Stimulated activated CD8-positive, alpha-beta memory T cell treated with anti-CD3 and anti-CD28 coated beads, Interleukin-4, amount 100 ng/mL, for 24 hours (primary cell): ENCODE measurements around the gene PHC1.

Source experiments
- DNase-seq: peaks from one replicate; pipeline ENCODE4 v3.0.0-alpha.2; 2020; ENCODE audit warnings: low read depth

Gene PHC1

GRCh38 chr12:8950221-8950527 lies 35.9 kb downstream of the PHC1 start:
- DNase-seq, result no peak

- no peak for DNase-seq
Measured at GRCh38 chr12:8950702-8951478, 36.6 kb downstream of the PHC1 start.

- DNase-seq, result peak; percentile 7
Measured at GRCh38 chr12:8951744-8952143, 37.4 kb downstream of the PHC1 start.

GRCh38 chr12:8953773-8954402 lies 39.6 kb downstream of the PHC1 start:
- DNase-seq, result peak; percentile 39

- no peak for DNase-seq
Measured at GRCh38 chr12:8956073-8956472, 41.8 kb downstream of the PHC1 start.

GRCh38 chr12:8956772-8957171 lies 42.5 kb downstream of the PHC1 start:
- DNase-seq, result no peak

- no peak for DNase-seq
Measured at GRCh38 chr12:8957561-8957960, 43.3 kb downstream of the PHC1 start.

- DNase-seq, result no peak
Measured at GRCh38 chr12:8958066-8958465, 43.8 kb downstream of the PHC1 start.

GRCh38 chr12:8960176-8960575 lies 45.9 kb downstream of the PHC1 start:
- DNase-seq, result no peak

- no peak for DNase-seq
Measured at GRCh38 chr12:8968761-8969160, 54.5 kb downstream of the PHC1 start.

- DNase-seq, result no peak
Measured at GRCh38 chr12:8969861-8970411, 55.6 kb downstream of the PHC1 start.

GRCh38 chr12:8970432-8970831 lies 56.1 kb downstream of the PHC1 start:
- DNase-seq, result no peak

GRCh38 chr12:8980137-8980536 lies 65.8 kb downstream of the PHC1 start:
- no peak for DNase-seq

- DNase-seq, result no peak
Measured at GRCh38 chr12:8985213-8985754, 71.0 kb downstream of the PHC1 start.

GRCh38 chr12:8987163-8987562 lies 72.9 kb downstream of the PHC1 start:
- no peak for DNase-seq

GRCh38 chr12:8987685-8988084 lies 73.4 kb downstream of the PHC1 start:
- no peak for DNase-seq

GRCh38 chr12:8989413-8989812 lies 75.1 kb downstream of the PHC1 start, which contains the start of gene KLRG1:
KLRG1 (plus strand) TSS chr12:8989546; CDS start chr12:8989636, 90 bp downstream.
- DNase-seq, result no peak
